SK-N-SH (cell line): ENCODE measurements around the gene PRKCI. TPM values are rescaled to one million over a fixed set of nuclear protein-coding genes. Genes with fewer than 3 reads are reported as not detected.

Experiments
- CTCF ChIA-PET: fragments of 300-600, 350-600 bp; formaldehyde crosslinking; extraction: SDS; loops from one replicate; lab custom pipeline; 2021; lab: Yijun Ruan, JAX
- POLR2A ChIA-PET: fragments of 350-600 bp; sonication (Branson Sonifier 250); formaldehyde crosslinking; extraction: SDS; loops from one replicate; lab custom pipeline; 2020; ENCODE audit warnings: antibody characterized with exemption, inconsistent platforms; lab: Yijun Ruan, JAX
- DNase-seq: peaks from one replicate; pipeline ENCODE4 v3.0.0; 2012
- H2AFZ ChIP-seq: fragments of 200-600 bp; sonication (generic); 2 replicates; pipeline ENCODE4 v1.8.1; 2016; ENCODE audit warnings: antibody characterized with exemption, mild to moderate bottlenecking, low read depth
- H3F3A ChIP-seq: fragments of 200-600 bp; sonication (generic); replicated peaks from 2 replicates; pipeline ENCODE3; 2016; ENCODE audit warnings: antibody characterized with exemption, mild to moderate bottlenecking; ENCODE audit not compliant: insufficient read depth
- H3K27ac ChIP-seq, 2 experiments: fragments of 200-500 bp in 1 of 2; fragments of 200-600 bp in 1 of 2; sonication (Bioruptor generic) in 1 of 2; sonication (generic), shearing (Covaris generic) in 1 of 2; 2 replicates each; pipeline versions ENCODE4 v1.5.1 to v1.6.1; 2014 to 2016; ENCODE audit warnings: low read depth in 2 of 2, inconsistent platforms in 1 of 2, low read length in 1 of 2, mild to moderate bottlenecking in 1 of 2, mixed read lengths in 1 of 2
- H3K27me3 ChIP-seq: fragments of 200-600 bp; sonication (generic), shearing (Covaris generic); 2 replicates; pipeline ENCODE4 v1.6.1; 2016; ENCODE audit warnings: mixed run types; ENCODE audit not compliant: insufficient read depth
- H3K36me3 ChIP-seq, 2 experiments: fragments of 200-500 bp in 1 of 2; fragments of 200-600 bp in 1 of 2; sonication (Bioruptor generic) in 1 of 2; sonication (generic) in 1 of 2; replicated peaks in 1 of 2; 2 replicates each; pipeline versions ENCODE3 to v1.5.1; 2014 to 2016; ENCODE audit warnings: low read length in 1 of 2, mild to moderate bottlenecking in 1 of 2; ENCODE audit not compliant: insufficient read depth in 2 of 2, control insufficient read depth in 1 of 2
- H3K4me1 ChIP-seq, 2 experiments: fragments of 200-500 bp in 1 of 2; fragments of 200-600 bp in 1 of 2; sonication (Bioruptor generic) in 1 of 2; sonication (generic), shearing (Covaris generic) in 1 of 2; 2 replicates each; pipeline versions ENCODE4 v1.5.1 to v1.6.1; 2014 to 2016; ENCODE audit warnings: low read depth in 1 of 2, low read length in 1 of 2, mixed run types in 1 of 2; ENCODE audit not compliant: insufficient read depth in 2 of 2, control insufficient read depth in 1 of 2
- H3K4me2 ChIP-seq: fragments of 200-600 bp; sonication (generic), shearing (Covaris generic); 2 replicates; pipeline ENCODE4 v1.6.1; 2017; ENCODE audit warnings: mixed run types
- H3K4me3 ChIP-seq, 2 experiments: fragments of 200-500 bp in 1 of 2; fragments of 200-600 bp in 1 of 2; sonication (Bioruptor generic) in 1 of 2; sonication (generic), shearing (Covaris generic) in 1 of 2; 2 replicates each; pipeline versions ENCODE4 v1.5.1 to v1.8.1; 2014 to 2016; ENCODE audit warnings: low read depth in 2 of 2, inconsistent platforms in 1 of 2, low read length in 1 of 2, mild to moderate bottlenecking in 1 of 2, mixed read lengths in 1 of 2, moderate library complexity in 1 of 2
- H3K79me2 ChIP-seq: fragments of 200-600 bp; sonication (generic); 2 replicates; pipeline ENCODE4 v1.8.1; 2017; ENCODE audit warnings: mild to moderate bottlenecking; ENCODE audit not compliant: insufficient read depth
- H3K9ac ChIP-seq: fragments of 200-600 bp; sonication (generic); 2 replicates; pipeline ENCODE4 v1.6.1; 2017; ENCODE audit warnings: mixed run types
- H3K9me2 ChIP-seq: fragments of 200-600 bp; sonication (generic); 2 replicates; pipeline ENCODE4 v1.6.1; 2017; ENCODE audit warnings: mixed run types
- H3K9me3 ChIP-seq: fragments of 200-600 bp; sonication (generic); 2 replicates; pipeline ENCODE4 v1.6.1; 2017; ENCODE audit warnings: mixed run types, mild to moderate bottlenecking, moderate library complexity
- H4K20me1 ChIP-seq: fragments of 200-600 bp; sonication (generic); 2 replicates; pipeline ENCODE4 v1.6.1; 2017; ENCODE audit warnings: mild to moderate bottlenecking, mixed run types; ENCODE audit not compliant: insufficient read depth
- ELF1 ChIP-seq: IDR thresholded peaks from 2 replicates; pipeline ENCODE4 v1.4.0; 2012
- FOSL2 ChIP-seq: IDR thresholded peaks from 2 replicates; pipeline ENCODE4 v1.4.0; 2012; ENCODE audit warnings: low read depth, mild to moderate bottlenecking, moderate library complexity, borderline replicate concordance
- FOXM1 ChIP-seq: IDR thresholded peaks from 2 replicates; pipeline ENCODE4 v1.4.0; 2012; ENCODE audit warnings: low read depth, mild to moderate bottlenecking
- GABPA ChIP-seq: IDR thresholded peaks from 2 replicates; pipeline ENCODE4 v1.4.0; 2012; ENCODE audit warnings: low read depth, mild to moderate bottlenecking
- JUND ChIP-seq: IDR thresholded peaks from 2 replicates; pipeline ENCODE4 v1.4.0; 2012
- NRF1 ChIP-seq: IDR thresholded peaks from 2 replicates; pipeline ENCODE4 v1.6.1; 2012; ENCODE audit warnings: low read depth, mild to moderate bottlenecking, low read length
- POLR2AphosphoS5 ChIP-seq: IDR thresholded peaks from 2 replicates; pipeline ENCODE4 v1.6.1; 2012; ENCODE audit warnings: low read depth, low read length
- RAD21 ChIP-seq: IDR thresholded peaks from 2 replicates; pipeline ENCODE4 v1.6.1; 2012; ENCODE audit warnings: mild to moderate bottlenecking, low read length
- REST ChIP-seq: IDR thresholded peaks from 2 replicates; pipeline ENCODE4 v1.6.1; 2012; ENCODE audit warnings: mild to moderate bottlenecking, low read depth, low read length, moderate library complexity
- RXRA ChIP-seq: IDR thresholded peaks from 2 replicates; pipeline ENCODE4 v1.4.0; 2012; ENCODE audit warnings: low read depth, mild to moderate bottlenecking, borderline replicate concordance
- WGBS: methylation state at CpG from one replicate; pipeline ENCODE4 v1.1.6; 2017; ENCODE audit warnings: low lambda C conversion rate; 5-methylcytosine and 5-hydroxymethylcytosine counted together
- polyA plus RNA-seq, 3 experiments: library from polyadenylated mRNA; depleted of rRNA; stranded (reverse); fragments of >200 nt; gene quantifications; 2 replicates each; pipeline ENCODE4 v1.2.3, GENCODE V29; 2012
- TF ChIP-seq, protein P1 (sequence below): fragments of 150-350 bp; IDR thresholded peaks from 2 replicates; pipeline ENCODE4 v1.6.1; 2016; ENCODE audit warnings: mild to moderate bottlenecking, low read depth, low read length
- TF ChIP-seq, protein P2 (sequence below): fragments of 150-350 bp; IDR thresholded peaks from 2 replicates; pipeline ENCODE4 v1.6.1; 2017; ENCODE audit warnings: antibody characterized with exemption, low read length, low read depth, borderline replicate concordance
- TF ChIP-seq, protein P3 (sequence below): IDR thresholded peaks from 2 replicates; pipeline ENCODE4 v1.4.0; 2012; ENCODE audit warnings: low read depth
- TF ChIP-seq, protein P4 (sequence below): IDR thresholded peaks from 2 replicates; pipeline ENCODE4 v1.4.0; 2012; ENCODE audit warnings: low read depth, borderline replicate concordance

PRKCI gene
- polyA plus RNA-seq, 1 of the 3 experiments (the other 2 are of a cell fraction) = 10.1 TPM

DNA sequence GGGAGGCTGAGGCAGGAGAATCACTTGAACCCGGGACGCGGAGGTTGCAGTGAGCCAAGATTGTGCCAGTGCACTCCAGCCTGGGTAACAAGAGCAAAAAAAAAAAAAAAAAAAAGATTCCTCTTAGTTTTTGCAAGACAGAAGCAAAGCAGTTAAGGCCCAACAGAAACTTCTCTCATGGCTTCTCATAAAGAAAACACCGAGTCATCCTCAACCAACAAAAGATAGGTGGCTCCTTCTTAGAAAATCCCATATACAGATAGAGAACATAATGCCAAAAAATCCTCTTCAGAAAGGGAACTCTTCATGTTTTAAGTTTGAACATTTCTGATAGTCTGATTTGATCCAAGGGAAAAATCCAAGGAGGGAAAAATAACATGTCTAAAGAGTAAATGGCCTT lies 122.7 kb downstream of the PRKCI start:
- Histone ChIP-seq H3F3A (no peaks in the 10 kb centered on the region), H3K4me2 (no peak overlapping the region), H3K9me3 (no peaks in the 10 kb centered on the region), H3K27ac (peak overlapping the region in 1 of 2 experiments; percentile 30; a peak in 1 of 4 replicates), H3K9ac (no peak overlapping the region), H3K4me1 (peaks cover 0 to 2% of the 10 kb centered on the region in 2 experiments; a peak in 1 of 4 replicates), H4K20me1 (no peaks in the 10 kb centered on the region), H3K79me2 (no peaks in the 10 kb centered on the region), H3K36me3 (no peaks in the 10 kb centered on the region), H3K4me3 (no peak overlapping the region), H3K27me3 (no peaks in the 10 kb centered on the region), H3K9me2 (no peaks in the 10 kb centered on the region), H2AFZ (peak overlapping the region; percentile 76)
- TF ChIP-seq RAD21 = no peak
- POLR2A ChIA-PET = no interaction called here
- 98% methylated on average over 4 of the region's 4 CpGs for WGBS
- CTCF ChIA-PET = interaction anchor here (2.1 kb wide), 1 partner anchor 467 kb away, joined by 5 read pairs; no protein-coding TSS in a partner anchor
- no peak for DNase-seq

- no peaks in the 10 kb centered on the region for H3K27me3 ChIP-seq
- H3K4me2 ChIP-seq = no peak overlapping the region
- no peaks in the 10 kb centered on the region for H3K79me2 ChIP-seq
- no peak overlapping the region for H3K4me3 ChIP-seq
- H3K36me3 ChIP-seq = no peaks in the 10 kb centered on the region
- H3F3A ChIP-seq = no peaks in the 10 kb centered on the region
- ChIA-PET POLR2A (no interaction called here), CTCF (interaction anchor here (2.1 kb wide), 1 partner anchor 465 kb away, joined by 5 read pairs; no protein-coding TSS in a partner anchor)
- DNase-seq = no peak
- 83% methylated on average over 12 of the region's 12 CpGs for WGBS
- no peaks in the 10 kb centered on the region for H4K20me1 ChIP-seq
- no peaks in the 10 kb centered on the region; a peak in 1 of 4 replicates for H3K4me1 ChIP-seq
- H3K9ac ChIP-seq = no peak overlapping the region
- H3K9me3 ChIP-seq = no peaks in the 10 kb centered on the region
- no peak for TF ChIP-seq FOXM1
- no peak for TF ChIP-seq JUND
- TF ChIP-seq, protein P1, sequence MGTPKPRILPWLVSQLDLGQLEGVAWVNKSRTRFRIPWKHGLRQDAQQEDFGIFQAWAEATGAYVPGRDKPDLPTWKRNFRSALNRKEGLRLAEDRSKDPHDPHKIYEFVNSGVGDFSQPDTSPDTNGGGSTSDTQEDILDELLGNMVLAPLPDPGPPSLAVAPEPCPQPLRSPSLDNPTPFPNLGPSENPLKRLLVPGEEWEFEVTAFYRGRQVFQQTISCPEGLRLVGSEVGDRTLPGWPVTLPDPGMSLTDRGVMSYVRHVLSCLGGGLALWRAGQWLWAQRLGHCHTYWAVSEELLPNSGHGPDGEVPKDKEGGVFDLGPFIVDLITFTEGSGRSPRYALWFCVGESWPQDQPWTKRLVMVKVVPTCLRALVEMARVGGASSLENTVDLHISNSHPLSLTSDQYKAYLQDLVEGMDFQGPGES = no peak
- TF ChIP-seq, protein P2, sequence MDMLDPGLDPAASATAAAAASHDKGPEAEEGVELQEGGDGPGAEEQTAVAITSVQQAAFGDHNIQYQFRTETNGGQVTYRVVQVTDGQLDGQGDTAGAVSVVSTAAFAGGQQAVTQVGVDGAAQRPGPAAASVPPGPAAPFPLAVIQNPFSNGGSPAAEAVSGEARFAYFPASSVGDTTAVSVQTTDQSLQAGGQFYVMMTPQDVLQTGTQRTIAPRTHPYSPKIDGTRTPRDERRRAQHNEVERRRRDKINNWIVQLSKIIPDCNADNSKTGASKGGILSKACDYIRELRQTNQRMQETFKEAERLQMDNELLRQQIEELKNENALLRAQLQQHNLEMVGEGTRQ = no peak
- no peak for TF ChIP-seq POLR2AphosphoS5
- TF ChIP-seq REST = no peak
- TF ChIP-seq, protein P3, sequence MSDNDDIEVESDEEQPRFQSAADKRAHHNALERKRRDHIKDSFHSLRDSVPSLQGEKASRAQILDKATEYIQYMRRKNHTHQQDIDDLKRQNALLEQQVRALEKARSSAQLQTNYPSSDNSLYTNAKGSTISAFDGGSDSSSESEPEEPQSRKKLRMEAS = no peak
- no peak for TF ChIP-seq GABPA
- TF ChIP-seq RXRA = no peak
- TF ChIP-seq ELF1 = no peak
- TF ChIP-seq FOSL2 = no peak
- TF ChIP-seq, protein P4, sequence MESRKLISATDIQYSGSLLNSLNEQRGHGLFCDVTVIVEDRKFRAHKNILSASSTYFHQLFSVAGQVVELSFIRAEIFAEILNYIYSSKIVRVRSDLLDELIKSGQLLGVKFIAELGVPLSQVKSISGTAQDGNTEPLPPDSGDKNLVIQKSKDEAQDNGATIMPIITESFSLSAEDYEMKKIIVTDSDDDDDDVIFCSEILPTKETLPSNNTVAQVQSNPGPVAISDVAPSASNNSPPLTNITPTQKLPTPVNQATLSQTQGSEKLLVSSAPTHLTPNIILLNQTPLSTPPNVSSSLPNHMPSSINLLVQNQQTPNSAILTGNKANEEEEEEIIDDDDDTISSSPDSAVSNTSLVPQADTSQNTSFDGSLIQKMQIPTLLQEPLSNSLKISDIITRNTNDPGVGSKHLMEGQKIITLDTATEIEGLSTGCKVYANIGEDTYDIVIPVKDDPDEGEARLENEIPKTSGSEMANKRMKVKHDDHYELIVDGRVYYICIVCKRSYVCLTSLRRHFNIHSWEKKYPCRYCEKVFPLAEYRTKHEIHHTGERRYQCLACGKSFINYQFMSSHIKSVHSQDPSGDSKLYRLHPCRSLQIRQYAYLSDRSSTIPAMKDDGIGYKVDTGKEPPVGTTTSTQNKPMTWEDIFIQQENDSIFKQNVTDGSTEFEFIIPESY = no peak
- TF ChIP-seq RAD21 = no peak
- TF ChIP-seq NRF1 = no peak
- H3K27ac ChIP-seq = no peak overlapping the region
- H3K9me2 ChIP-seq = no peaks in the 10 kb centered on the region
- peak overlapping the region; percentile 60; the same call in 1 of the 2 replicates for H2AFZ ChIP-seq
Measured at GRCh38 chr3:170346481-170347392, 124.5 kb downstream of the PRKCI start.
